ENCODE data around the gene NEK7. TPM values are rescaled to one million over a fixed set of nuclear protein-coding genes. Genes with fewer than 3 reads are reported as not detected.

NEK7 gene
- total and polyA plus RNA-seq, 2 of the 8 experiments (the other 6 are each of a cell fraction or from before 2014, with no cell fraction given) = 5.1 to 10.0 TPM

DNA sequence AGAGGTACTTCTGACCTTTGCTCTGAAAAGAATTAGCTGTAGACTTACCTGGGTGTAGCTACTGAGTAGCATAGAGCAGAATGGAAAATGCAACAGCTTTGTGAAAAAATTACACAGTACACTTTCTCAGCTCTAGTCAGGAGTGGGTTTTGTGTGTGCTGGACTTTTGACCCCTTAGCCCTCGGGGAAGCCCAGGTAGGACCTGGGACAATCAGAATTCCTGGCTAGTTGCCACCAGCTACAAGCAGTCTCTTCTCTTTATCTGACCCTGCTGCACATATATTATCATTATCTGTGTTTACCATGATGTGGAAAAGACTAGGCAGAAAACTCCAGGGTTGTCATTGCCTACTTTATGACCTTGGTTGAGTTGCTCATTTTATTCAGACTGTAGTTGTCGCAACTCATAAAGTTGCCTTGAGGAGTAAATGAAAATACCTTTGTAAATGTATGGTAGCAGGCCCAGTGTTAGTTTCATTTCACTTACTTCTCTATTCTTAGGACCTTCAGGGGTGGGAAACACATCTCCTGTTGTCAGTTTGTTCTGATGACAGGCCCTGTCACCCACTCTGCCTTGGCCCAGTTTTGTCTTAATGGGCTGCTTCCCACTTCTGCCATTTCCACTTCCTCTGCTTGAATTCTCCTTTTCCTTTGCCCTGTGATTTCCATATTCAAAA lies 5.4 kb downstream of the NEK7 start:
- Histone ChIP-seq H2BK15ac (ENCODE audit: low read length) (no peak overlapping the region), H3K79me2 (ENCODE audit: control insufficient read depth in 1 of 2, insufficient read depth in 2 of 2, low read length in 2 of 2) (peaks cover 5 to 83% of the 10 kb centered on the region in 2 experiments; a peak in 2 of 4 replicates), H2BK5ac (ENCODE audit: low read depth, low read length) (no peak overlapping the region), H4K91ac (replicated peaks; ENCODE audit: insufficient read length, low read length) (no peak overlapping the region), H2AK5ac (ENCODE audit: low read depth, low read length) (no peak overlapping the region), H3K23ac (ENCODE audit: insufficient read length) (no peak overlapping the region), H3K27me3 (replicated peaks in 1 of 4; ENCODE audit: control insufficient read depth in 3 of 4, extremely low read depth in 1 of 4, insufficient read depth in 3 of 4, low read length in 3 of 4) (no peaks in the 10 kb centered on the region), H3K14ac (ENCODE audit: insufficient read length) (no peak overlapping the region), H2BK120ac (replicated peaks; ENCODE audit: low read depth, low read length) (no peak overlapping the region), H3K4me3 (ENCODE audit: extremely low read depth in 1 of 4, insufficient read depth in 2 of 4, low read depth in 3 of 4, low read length in 4 of 4) (no peak overlapping the region), H3K18ac (ENCODE audit: extremely low read depth, low read length) (no peak overlapping the region), H3K9ac (replicated peaks in 1 of 4; ENCODE audit: extremely low read depth in 1 of 4, low read depth in 3 of 4, low read length in 3 of 4) (no peak overlapping the region), H3K36me3 (ENCODE audit: control insufficient read depth in 2 of 4, insufficient read depth in 4 of 4, low read length in 3 of 4) (no peaks in the 10 kb centered on the region), H2BK20ac (ENCODE audit: low read length) (no peak overlapping the region), H2BK12ac (ENCODE audit: low read depth, low read length) (no peak overlapping the region), H3K56ac (replicated peaks; ENCODE audit: insufficient read length, low read depth, low read length) (no peak overlapping the region), H4K5ac (ENCODE audit: insufficient read length, low read depth, low read length) (no peak overlapping the region), H3K4me1 (replicated peaks in 1 of 4; ENCODE audit: control insufficient read depth in 3 of 4, insufficient read depth in 4 of 4, low read length in 3 of 4) (peaks cover 0 to 14% (median 6%) of the 10 kb centered on the region in 4 experiments; a peak in 4 of 7 replicates), H3K4ac (replicated peaks; ENCODE audit: insufficient read length, low read depth, low read length) (no peak overlapping the region), H3K27ac (ENCODE audit: low read depth, low read length) (no peak overlapping the region), H4K20me1 (replicated peaks in 1 of 2; ENCODE audit: control insufficient read depth in 1 of 2, insufficient read depth in 2 of 2, low read length in 2 of 2) (no peaks in the 10 kb centered on the region), H3K4me2 (ENCODE audit: insufficient read depth in 1 of 2, low read depth in 2 of 2, low read length in 2 of 2) (no peak overlapping the region), H4K8ac (ENCODE audit: extremely low read depth, insufficient read depth, low read length) (no peak overlapping the region), H2AFZ (ENCODE audit: low read length) (no peak overlapping the region), H3K23me2 (ENCODE audit: low read depth, low read length) (peaks cover 8% of the 10 kb centered on the region; the same call in 1 of the 2 replicates), H3K9me3 (ENCODE audit: insufficient read depth in 2 of 2, low read depth in 1 of 2, low read length in 1 of 2) (no peaks in the 10 kb centered on the region), H3K79me1 (ENCODE audit: low read depth, low read length) (peaks cover 3% of the 10 kb centered on the region; the same call in 1 of the 2 replicates)
- POLR2A ChIA-PET (ENCODE audit: partially characterized antibody) = interaction anchor here (0.6 kb wide), 1 partner anchor 39 kb away, joined by 3 read pairs; no protein-coding TSS in a partner anchor
- WGBS, 2 experiments (ENCODE audit: extremely low coverage in 1 of 2, insufficient coverage in 1 of 2, insufficient read length in 1 of 2, insufficient replicate concordance in 2 of 2, low coverage in 1 of 2, low lambda C conversion rate in 2 of 2, missing lambda C conversion rate in 1 of 2) = 85% methylated on average over 2 of the region's 2 CpGs; no CpG with 5 or more reads in 1 of the 2 experiments
- DNase-seq (ENCODE audit: low read depth in 1 of 2, low spot score in 2 of 2) (no peak), FAIRE-seq (no peak)
- CTCF ChIA-PET (ENCODE audit: partially characterized antibody) = interaction anchor here (0.9 kb wide), 1 partner anchor 73 kb away, joined by 4 read pairs; no protein-coding TSS in a partner anchor
- no peak for TF ChIP-seq GABPA (IDR thresholded peaks at IDR 0.05; ENCODE audit: borderline replicate concordance, insufficient read depth, low read length)
- TF ChIP-seq EGR1 (IDR thresholded peaks at IDR 0.05; ENCODE audit: borderline replicate concordance, low read depth, low read length) = no peak
- no peak for TF ChIP-seq CREB1 (IDR thresholded peaks at IDR 0.05)
- no peak for TF ChIP-seq TAF7 (optimal IDR thresholded peaks at IDR 0.05; ENCODE audit: borderline replicate concordance, low read depth, low read length)
- no peak for TF ChIP-seq POU5F1 (IDR thresholded peaks at IDR 0.05; ENCODE audit: low read depth, low read length)
- no peak for TF ChIP-seq ASH2L (IDR thresholded peaks at IDR 0.05; ENCODE audit: low read length)
- TF ChIP-seq, protein P1, sequence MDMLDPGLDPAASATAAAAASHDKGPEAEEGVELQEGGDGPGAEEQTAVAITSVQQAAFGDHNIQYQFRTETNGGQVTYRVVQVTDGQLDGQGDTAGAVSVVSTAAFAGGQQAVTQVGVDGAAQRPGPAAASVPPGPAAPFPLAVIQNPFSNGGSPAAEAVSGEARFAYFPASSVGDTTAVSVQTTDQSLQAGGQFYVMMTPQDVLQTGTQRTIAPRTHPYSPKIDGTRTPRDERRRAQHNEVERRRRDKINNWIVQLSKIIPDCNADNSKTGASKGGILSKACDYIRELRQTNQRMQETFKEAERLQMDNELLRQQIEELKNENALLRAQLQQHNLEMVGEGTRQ (IDR thresholded peaks at IDR 0.05; ENCODE audit: low read length) = no peak
- TF ChIP-seq, protein P2, sequence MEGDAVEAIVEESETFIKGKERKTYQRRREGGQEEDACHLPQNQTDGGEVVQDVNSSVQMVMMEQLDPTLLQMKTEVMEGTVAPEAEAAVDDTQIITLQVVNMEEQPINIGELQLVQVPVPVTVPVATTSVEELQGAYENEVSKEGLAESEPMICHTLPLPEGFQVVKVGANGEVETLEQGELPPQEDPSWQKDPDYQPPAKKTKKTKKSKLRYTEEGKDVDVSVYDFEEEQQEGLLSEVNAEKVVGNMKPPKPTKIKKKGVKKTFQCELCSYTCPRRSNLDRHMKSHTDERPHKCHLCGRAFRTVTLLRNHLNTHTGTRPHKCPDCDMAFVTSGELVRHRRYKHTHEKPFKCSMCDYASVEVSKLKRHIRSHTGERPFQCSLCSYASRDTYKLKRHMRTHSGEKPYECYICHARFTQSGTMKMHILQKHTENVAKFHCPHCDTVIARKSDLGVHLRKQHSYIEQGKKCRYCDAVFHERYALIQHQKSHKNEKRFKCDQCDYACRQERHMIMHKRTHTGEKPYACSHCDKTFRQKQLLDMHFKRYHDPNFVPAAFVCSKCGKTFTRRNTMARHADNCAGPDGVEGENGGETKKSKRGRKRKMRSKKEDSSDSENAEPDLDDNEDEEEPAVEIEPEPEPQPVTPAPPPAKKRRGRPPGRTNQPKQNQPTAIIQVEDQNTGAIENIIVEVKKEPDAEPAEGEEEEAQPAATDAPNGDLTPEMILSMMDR (IDR thresholded peaks at IDR 0.05; ENCODE audit: control extremely low read depth in 1 of 3, insufficient read depth in 1 of 3, low read depth in 1 of 3, low read length in 3 of 3) = no peak
- TF ChIP-seq SIRT6 (IDR thresholded peaks at IDR 0.05; ENCODE audit: low read length) = no peak

All from H1 (cell line).